Right ventricle myocardium inferior (tissue), 1 donor: ENCODE data around the gene LIMD2. TPM values are rescaled to one million over a fixed set of nuclear protein-coding genes. Genes with fewer than 3 reads are reported as not detected.

Source experiments
- ATAC-seq: fragments of 200-7000 bp; cut with Tn5 transposase; one replicate; pipeline ENCODE4 v1.9.1; 2020; ENCODE audit warnings: mild to moderate bottlenecking, moderate library complexity
- DNase-seq: peaks from one replicate; pipeline ENCODE4 v3.0.0; 2021; ENCODE audit errors: missing footprints
- intact Hi-C: fragments of 100-400 bp; cut with DNase I; formaldehyde crosslinking; loops from one replicate; pipeline ENCODE4 v1.11.0; 2022
- total RNA-seq: library from RNA; stranded (reverse); fragmentation: NEBNext Ultra II Directional; extraction: Animal tissue kit (Norgen Biotek cat#: 25700); gene quantifications from one replicate; pipeline ENCODE4 v1.2.1, GENCODE V29; 2021
- donor health status: DM: no; HTN: yes; CAD: no; lungs with severe emphysema.

The LIMD2 gene
- total RNA-seq, 1 donor from 2014 or later = 3.4 TPM

DNA sequence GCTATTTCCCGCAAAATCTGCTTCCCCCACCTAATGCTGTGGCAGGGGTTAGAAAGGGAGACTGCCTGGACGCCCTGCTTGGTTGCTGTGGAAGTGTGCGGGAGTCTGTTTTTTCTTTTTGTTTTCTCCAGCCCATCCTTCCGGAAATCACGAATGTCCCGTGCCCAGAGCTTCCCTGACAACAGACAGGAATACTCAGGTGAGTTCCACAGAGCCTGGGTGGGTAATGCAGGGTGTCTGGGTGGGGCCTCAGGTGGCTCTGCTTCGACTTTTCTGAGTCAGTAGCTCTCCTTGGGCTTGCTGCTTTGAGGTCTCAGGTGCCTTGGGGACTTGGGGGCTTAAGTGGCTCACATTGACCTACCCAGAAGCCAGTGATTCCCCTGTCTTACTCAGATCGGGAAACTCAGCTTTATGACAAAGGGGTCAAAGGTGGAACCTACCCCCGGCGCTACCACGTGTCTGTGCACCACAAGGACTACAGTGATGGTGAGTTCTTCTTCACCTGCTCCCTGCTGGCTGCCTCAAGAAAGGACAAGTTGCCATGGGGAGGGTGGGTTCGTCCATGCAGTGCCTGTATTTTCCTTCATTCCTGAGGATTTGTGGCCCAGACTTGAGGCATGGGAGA, 11.4 kb downstream of the LIMD2 start:
- no peak for DNase-seq
- intact Hi-C loops = no loop called here
- no peak for ATAC-seq

DNA sequence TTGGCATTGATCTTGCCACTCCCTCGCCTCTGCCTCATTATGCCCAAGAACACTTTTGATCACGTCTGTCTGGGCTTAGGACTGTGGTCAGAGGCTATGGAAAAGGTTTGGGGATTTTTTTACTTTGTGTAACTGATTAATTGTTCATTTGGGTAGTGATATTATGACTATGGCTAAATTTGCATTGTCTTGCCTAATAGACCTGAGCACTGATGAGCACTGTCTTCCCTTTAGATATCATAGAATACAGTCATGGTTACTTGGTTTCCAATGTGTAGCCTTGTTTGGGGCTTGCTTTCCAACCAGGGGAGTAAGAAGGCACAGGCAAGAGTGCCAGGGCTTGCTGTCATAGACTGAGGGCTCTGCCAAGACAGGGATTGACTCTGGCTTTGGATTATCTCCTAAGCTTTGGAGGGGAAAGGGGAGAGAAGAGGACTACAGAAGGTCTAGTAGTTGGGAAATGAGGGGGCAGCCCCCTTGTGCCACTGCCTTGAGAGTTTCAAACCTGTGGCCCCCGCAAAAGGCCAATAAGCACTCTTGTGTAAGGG, 13.7 kb downstream of the LIMD2 start:
- intact Hi-C loops = no loop called here
- DNase-seq (no peak), ATAC-seq (no peak)

DNA sequence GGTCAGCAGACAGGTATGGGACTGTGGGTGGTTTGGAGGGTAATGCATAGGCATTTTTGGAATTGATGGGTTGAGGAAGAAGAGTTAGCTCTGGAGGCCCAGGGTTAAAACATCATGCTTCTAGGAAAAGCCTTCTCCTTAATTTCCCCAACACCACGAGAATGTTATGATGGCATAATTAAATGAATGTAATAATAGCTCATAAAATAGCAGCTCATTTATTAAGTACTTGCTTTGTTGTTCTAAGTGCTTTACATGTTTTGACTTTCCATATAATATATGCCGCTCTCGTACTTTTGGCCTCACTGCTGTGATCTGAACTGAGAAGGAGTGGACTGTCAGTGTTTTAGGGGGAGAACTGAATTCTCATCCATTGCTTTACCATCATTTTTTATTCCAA, 14.3 kb downstream of the LIMD2 start:
- ATAC-seq (no peak), DNase-seq (no peak)
- intact Hi-C loops = no loop called here

DNA sequence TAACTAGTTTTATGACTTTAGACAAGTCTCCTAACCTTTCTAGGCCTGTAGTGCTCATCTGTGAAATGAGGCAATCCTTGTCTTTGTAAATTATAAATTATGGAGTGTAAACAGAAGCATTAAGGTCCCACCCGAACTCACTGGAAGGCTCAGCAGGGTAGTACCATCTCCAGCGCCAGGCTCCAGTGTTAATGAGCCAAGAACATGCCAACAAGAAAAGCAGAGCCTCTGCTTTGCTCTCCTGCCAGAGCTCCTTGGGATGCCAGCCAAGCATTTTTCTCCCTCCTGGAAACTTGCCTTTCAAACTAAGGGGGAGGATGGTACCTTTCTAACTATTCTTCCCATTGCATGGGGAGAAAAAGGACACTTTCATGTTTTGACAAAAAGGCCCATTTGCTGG, 14.9 kb downstream of the LIMD2 start:
- intact Hi-C loops = no loop called here
- no peak for DNase-seq

DNA sequence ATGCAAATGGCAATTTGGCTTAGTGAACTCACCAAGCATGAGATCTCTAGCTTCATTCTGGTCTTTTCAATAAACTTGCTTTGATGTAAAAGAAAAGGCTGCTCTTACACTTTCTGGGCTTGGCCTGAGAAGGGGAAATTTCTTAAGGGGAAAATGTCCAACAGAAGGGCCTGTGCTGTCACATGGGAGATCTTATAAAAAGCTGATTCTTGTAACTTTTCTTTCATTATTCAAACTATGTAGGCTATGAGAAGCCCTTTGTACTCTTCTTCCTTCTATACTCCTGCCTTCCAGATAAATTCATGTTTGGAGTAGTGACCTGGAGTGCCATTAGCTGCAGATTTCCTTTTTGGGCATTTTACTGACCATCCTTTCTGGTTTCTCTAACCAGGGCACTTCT, 16.9 kb downstream of the LIMD2 start:
- DNase-seq (no peak), ATAC-seq (no peak)
- intact Hi-C loops = no loop called here

More for the DNA sequence above, 14.9 kb downstream of the LIMD2 start:
- no peak for ATAC-seq

DNA sequence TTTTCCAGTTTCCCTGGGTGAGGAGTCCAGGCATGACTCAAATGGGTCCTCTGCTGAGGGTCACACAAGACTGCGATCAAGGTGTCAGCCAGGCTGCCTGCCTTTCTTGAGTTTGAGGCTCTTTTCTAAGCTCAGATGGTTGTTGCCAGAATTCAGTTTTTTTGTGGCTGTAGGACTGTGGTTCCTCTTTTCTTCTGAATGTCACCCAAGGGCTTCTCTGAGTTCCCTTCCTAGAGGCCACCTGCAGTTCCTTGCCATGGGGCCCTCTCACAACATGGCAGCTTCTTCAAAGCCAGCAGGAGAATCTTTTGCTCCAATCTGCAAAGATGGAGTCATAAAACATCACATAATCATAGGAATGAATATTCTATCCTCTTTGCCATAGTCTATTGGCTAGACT, 17.5 kb downstream of the LIMD2 start:
- intact Hi-C loops = no loop called here
- ATAC-seq (no peak), DNase-seq (no peak)

DNA sequence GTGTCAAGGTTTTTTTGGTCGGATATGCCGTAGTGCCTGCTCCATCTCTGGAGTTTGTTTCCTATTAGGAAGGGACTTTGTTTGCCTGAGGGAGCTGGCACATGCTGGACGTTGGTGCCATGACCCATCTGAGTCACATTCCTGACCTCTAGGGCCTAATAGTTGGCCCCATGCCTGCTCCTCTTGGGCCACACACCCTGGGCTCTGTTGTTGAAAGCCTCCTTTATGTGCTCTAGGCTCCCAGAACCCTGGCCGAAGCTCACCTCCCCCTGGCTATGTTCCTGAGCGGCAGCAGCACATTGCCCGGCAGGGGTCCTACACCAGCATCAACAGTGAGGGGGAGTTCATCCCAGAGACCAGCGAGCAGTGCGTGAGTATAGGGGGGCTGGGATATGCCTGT, 18.4 kb downstream of the LIMD2 start:
- intact Hi-C loops = no loop called here
- ATAC-seq (peak; percentile 32), DNase-seq (no peak)

DNA sequence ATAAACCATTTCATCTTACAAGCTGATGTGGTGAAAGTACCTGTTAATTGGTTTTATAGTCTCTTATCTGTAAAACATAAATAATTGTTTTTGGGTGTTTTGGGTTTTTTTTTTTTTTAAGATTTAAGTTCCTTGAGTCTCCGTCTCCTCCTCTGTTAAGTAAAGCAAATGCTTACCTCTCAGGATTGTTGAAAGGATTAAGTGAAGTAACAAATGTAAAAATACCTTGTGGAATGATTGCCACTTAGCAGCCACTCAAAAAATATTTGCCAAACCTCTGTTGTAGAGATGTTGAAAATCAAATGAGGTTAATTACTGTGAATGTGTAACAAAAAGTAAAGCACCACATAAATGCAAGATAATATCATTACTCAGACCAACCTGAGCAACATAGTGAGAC, 19.2 kb downstream of the LIMD2 start:
- ATAC-seq (no peak), DNase-seq (no peak)
- intact Hi-C loops = no loop called here

DNA sequence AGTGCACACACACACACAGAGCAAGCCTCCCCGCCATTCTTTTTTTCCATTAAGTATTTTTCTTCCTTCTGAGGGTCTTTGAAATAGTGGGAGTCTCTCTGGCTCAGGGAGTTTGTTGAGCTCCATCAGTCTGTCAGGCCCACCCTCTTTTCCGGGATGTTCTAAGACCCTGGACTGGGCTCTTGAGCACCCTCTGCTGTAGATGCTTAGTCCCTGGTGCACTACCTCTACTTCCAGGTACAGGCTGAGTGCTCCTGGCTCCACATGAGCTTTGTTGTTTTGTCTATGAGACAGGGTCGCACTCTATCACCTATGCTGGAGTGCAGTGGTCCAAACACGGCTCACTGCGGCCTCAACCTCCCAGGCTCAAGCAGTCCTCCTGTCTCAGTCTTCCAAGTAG, 20.7 kb downstream of the LIMD2 start:
- DNase-seq (no peak), ATAC-seq (no peak)
- intact Hi-C loops = no loop called here

DNA sequence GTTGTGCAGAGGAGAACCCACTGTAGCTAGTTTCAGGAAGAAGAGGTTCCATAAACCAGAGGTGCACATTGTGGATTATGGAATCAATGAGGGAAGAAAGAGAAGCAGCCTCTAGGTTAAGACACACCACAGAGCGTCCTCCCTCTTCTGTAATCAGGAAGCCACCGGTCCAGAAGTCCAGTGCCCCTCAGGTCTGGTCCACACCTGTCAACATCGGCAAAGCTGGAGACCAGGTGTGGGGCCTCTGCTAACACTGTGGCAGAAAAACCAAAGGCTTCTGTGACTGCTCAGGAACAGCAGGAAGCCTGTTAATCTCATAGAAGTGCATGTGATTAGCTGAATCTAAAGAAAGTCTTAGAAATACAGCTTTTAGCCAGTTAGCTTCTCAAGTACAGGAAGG, 23.3 kb downstream of the LIMD2 start:
- intact Hi-C loops = no loop called here
- ATAC-seq (no peak), DNase-seq (no peak)

DNA sequence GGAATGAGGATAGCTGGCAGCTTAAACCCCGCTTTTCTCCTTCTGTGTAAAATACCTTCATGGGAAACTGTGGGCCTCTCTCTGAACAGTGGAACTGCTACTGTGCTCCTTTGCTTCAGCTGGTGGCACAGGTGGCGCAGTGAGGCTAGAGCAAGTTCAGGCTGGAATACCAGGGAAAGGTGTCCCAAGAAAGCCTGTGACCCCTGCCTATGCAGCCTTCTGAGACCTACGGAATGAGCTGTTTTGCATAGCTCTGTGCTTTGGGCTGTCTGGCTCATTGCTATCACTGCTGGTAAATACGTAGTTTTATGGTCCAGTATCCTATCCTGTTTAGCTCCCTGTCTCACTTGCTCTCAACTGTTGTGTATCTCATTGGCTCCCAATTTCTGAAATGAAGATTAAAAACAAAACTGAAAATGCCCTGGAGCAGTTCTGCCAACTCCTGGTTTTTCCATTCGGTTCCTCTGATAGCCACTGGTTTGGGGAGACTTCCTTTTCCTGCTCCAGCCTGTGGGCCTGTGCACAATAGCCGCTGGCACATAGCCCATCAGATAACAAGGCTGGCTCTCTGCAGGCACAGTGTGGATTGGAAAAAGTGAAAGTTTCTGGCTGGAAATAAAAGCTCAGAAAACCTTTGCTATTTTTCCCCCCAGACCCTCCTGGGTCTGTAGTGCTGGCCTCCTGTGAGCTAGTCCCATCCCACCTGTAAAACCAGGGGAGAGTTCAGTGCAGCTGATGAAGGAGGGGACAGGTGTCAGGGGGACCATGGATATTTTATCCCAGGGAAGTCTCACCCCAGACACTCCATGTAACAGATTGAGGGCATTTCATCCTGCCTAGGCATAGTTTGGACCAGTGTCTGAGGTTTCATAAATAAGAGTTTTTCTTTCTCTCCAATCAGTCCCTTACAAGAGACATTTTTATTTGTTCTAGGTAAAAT, 24.0 kb downstream of the LIMD2 start:
- ATAC-seq = peak; percentile 76
- intact Hi-C loops = no loop called here
- DNase-seq = peak; percentile 79

DNA sequence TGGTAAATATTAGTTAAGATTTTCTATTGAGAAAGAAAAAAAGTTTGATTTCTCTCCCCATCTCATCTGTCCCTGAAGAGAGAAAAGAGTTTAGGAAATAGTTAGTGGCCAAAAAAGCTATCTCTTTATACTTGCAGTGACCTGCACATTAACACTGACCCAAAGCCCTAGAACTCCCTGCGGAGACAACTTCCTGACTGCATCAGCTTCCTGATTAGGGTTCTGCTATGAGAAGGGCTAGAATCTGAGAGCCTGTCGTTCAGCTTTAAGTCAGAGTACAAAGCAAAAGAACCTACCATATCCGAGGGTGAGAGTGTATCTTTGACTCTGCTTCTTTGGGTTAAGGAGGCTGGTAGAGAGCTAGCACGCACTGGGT, 24.7 kb downstream of the LIMD2 start:
- no peak for DNase-seq
- intact Hi-C loops = no loop called here
- peak; percentile 73 for ATAC-seq

DNA sequence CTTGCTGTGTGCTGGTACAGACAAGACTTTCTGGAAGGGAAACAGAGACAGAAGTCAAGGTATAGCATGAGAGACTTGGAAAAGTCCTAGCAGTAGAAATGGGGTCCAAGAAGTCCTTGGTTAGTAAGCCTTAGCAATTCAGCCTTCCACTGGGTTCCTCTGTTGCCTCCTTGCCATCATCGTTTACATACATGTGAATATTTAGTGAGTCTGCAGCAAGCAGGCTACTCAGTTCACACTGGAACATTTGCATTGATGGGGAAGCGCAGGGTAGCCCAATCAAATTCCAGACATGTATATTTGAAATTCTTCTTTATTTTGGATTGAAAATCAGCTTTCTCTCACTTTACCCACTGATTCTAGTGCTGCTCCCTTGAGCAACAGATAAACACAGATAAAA, 27.1 kb downstream of the LIMD2 start:
- intact Hi-C loops = no loop called here
- ATAC-seq (no peak), DNase-seq (no peak)

DNA sequence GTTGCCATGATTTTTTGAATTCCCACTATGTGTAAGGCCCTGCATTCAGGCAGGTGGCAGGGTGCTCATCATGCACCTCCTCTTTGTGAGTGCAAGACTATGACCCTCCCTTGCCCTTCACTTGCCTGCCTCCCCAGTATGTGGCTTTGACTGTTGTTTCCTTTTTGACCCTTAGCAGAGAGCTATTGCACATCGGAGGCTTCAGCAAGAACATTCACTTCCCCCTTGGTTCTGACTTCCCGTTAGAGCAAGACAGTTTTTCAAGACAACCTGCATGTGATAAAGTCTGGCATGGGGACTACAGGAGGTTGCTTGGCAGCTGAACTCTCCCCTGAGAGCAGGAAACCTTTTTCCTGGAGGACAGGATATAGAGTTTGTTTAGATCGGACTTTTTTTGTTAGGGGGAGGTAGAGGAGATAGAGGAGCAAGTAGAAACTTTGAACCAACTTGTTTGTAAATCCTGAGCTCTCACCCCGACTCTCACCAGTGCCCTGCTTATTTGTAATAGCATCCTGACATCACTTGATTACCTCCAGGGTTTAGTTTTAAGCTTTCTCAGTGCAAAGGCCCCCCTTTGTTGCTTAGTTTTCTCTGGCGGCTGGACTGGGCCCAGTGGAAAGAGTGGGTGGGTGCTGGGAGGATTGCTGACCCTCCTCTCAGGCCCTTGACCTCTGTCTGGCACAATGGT, 34.3 kb downstream of the LIMD2 start:
- intact Hi-C loops = no loop called here
- DNase-seq = no peak

DNA sequence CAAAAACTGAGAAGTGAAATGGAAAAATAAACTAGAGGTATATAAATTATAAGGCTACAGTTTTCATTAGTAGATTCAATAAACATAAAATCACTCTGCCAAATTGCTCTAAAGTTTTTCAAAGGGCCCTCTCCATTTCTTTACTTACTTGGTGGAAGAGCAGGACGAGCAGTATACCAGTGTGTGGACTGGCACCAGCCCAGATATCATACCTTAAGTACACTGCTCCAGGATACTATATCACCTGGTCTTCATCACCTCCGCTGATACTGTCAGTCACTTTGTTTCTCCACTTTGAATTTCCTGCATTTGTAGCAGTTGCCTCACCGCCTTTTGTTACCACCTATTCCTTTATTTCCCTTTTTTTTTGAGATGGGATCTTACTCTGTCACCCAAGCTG, 40.1 kb downstream of the LIMD2 start:
- DNase-seq = no peak
- intact Hi-C loops = no loop called here
- ATAC-seq = no peak

More for the DNA sequence above, 34.3 kb downstream of the LIMD2 start:
- ATAC-seq = peak; percentile 72

DNA sequence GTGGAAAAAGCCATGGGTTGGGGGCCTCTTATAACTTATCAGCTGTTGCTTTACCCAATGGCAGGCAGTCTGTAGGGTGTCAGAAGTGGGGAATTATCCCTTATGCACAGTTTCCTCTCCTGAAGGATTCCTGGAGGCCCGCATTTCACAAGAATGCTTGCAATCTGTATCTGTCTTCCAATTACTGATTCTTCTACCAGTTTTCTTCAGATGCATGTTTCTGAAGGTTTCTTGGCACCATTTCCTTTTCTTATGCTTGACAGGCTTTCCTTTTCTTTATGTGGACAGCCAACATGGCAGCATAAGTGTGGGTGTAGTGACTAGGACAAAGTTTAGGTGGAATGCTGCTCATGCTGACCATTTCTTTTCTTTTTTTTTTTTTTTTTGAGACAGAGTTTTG, 41.6 kb downstream of the LIMD2 start:
- DNase-seq (no peak), ATAC-seq (no peak)
- intact Hi-C loops = no loop called here

DNA sequence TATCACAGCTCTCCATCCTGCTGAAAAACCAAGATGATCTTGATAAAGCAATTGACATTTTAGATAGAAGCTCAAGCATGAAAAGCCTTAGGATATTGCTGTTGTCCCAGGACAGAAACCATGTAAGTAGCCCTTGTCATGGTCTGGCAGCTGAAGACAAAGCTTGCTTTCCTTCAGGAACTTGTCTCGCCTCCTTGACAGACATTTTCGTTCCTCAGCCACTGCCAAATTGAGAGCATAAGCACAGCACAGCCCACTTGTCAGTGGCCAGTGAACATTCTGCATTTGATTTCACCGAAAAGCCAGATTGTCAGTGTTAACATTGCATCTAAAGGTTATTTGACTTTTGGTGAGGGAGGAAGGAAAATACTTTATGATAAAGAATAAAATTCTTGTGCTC, 42.1 kb downstream of the LIMD2 start:
- DNase-seq (no peak), ATAC-seq (no peak)
- intact Hi-C loops = no loop called here

DNA sequence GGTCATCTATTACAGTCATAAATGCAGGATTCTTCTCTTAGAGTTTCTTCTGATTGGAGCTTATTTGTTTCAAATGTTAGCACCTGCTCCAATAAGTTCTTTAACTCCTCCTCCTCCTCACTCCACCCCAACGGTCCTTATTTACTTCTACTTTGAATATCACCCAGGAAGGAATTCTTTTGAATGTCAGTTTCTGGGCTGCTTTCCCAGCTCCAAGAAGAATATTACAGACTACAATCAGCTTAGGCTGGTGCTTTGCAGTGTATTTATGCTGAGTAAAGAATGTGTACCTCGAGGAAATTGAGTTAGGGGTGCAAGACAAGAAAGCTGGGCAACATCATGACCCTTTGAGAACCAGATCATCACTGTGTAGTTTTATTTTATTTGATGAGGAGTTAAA, 46.9 kb downstream of the LIMD2 start:
- ATAC-seq (peak; percentile 30), DNase-seq (no peak)
- intact Hi-C loops = no loop called here

DNA sequence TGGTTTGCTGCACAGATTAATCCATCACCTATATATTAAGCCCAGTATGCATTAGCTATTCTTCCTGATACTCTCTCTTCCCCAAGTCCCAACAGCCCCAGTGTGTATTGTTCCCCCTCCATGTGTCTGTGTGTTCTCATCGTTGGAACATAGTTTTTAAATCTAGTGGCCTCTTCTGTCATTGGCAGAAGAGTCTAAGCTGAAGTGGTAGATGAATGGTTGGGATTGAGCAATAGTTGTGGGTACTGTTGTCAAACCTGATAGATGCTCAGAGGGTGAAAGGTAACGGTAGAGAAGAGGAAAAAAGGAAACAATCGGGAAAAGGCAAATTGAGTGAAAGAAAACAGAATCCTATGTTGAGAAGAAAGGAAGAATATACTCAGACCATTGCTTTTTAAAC, 47.8 kb downstream of the LIMD2 start:
- DNase-seq (no peak), ATAC-seq (peak; percentile 49)
- intact Hi-C loops = no loop called here

DNA sequence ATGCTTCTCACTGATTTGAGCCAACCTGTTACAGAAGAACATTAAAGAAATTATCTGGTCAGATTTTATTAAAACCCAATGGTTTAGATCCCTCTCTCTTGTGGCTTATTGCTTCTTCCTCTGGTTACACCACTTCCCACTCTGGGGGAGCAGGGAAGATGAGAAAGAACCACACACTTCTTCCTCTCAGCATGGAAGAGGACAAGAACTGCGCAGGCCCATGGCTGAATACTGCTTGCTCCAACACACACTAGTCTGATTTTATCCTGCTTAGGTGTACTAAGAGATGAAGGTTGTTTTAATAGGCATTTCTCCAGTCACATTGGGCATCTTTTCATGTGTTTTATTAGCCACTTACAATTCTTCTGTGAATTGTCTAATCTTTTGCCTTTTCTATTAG, 50.1 kb downstream of the LIMD2 start:
- no peak for DNase-seq
- ATAC-seq = no peak
- intact Hi-C loops = no loop called here
